ENCODE measurements around the gene CHAT. TPM values are rescaled to one million over a fixed set of nuclear protein-coding genes. Genes with fewer than 3 reads are reported as not detected.

CHAT gene
- total and polyA plus RNA-seq, 2 donors (not counting 3 experiments of a cell fraction or from before 2014, with no cell fraction given) = not detected

- CTCF ChIA-PET = interaction anchor here (1.0 to 1.3 kb wide), 3 partner anchors 13 to 54 kb away, joined by 3 to 8 read pairs (median 6); no protein-coding TSS in a partner anchor
- Histone ChIP-seq H3K9me1 (replicated peaks; ENCODE audit: control insufficient read depth, extremely low read depth, insufficient read depth, low read length) (no peaks in the 10 kb centered on the region), H3K9me3 (replicated peaks; ENCODE audit: control insufficient read depth, insufficient read depth, low read length) (no peaks in the 10 kb centered on the region), H3K4me1 (ENCODE audit: control insufficient read depth, extremely low read depth, insufficient read depth, low read length) (no peaks in the 10 kb centered on the region), H3K4me2 (ENCODE audit: insufficient read depth, low read length) (no peak overlapping the region), H2AFZ (ENCODE audit: low read depth, low read length) (no peak overlapping the region), H3K79me2 (ENCODE audit: control insufficient read depth, insufficient read depth, low read length) (no peaks in the 10 kb centered on the region), H3K4me3 (replicated peaks in 1 of 3; ENCODE audit: insufficient read depth in 1 of 3, low read depth in 1 of 3, low read length in 3 of 3) (no peak overlapping the region), H4K20me1 (replicated peaks; ENCODE audit: control insufficient read depth, extremely low read depth, insufficient read depth, low read length) (no peaks in the 10 kb centered on the region), H3K27ac (ENCODE audit: insufficient read depth, low read depth, low read length) (no peak overlapping the region), H3K27me3 (ENCODE audit: control insufficient read depth in 2 of 2, insufficient read depth in 2 of 2, low read length in 2 of 2) (peaks cover 41 to 48% of the 10 kb centered on the region in 2 experiments), H3K9ac (replicated peaks; ENCODE audit: extremely low read depth, insufficient read depth, low read length) (no peak overlapping the region), H3K36me3 (ENCODE audit: control insufficient read depth in 2 of 2, extremely low read depth in 1 of 2, insufficient read depth in 2 of 2, low read length in 2 of 2) (no peaks in the 10 kb centered on the region)
- intact Hi-C loops (cut with micrococcal nuclease) = loop anchor here (2.0 kb wide), 1 partner anchor 156 kb away; the partner anchor contains the start of gene OGDHL
- POLR2A ChIA-PET = no interaction called here
- dilution Hi-C loops (cut with MboI; ENCODE audit: extremely low pct_ligation_motif_present, low sequenced_read_pairs) = no loop called here
- TF ChIP-seq MYC (IDR thresholded peaks at IDR 0.05; ENCODE audit: low read depth, low read length) (no peak), GATA2 (IDR thresholded peaks at IDR 0.05; ENCODE audit: insufficient read depth, insufficient read length, low read depth, low read length) (no peak)
- DNase-seq (ENCODE audit: low read depth, low spot score) (peak; percentile 60), FAIRE-seq (peak; percentile 81)
- no TSS peak for BruUV-seq (replicated peaks)
These were observed 6.8 kb upstream of the CHAT start for GRCh38 chr10:49606981-49607535.

GRCh38 chr10:49608166-49609005, 5.5 kb upstream of the CHAT start:
- H3K4me3 ChIP-seq (replicated peaks in 1 of 3; ENCODE audit: insufficient read depth in 1 of 3, low read depth in 1 of 3, low read length in 3 of 3) = no peak overlapping the region
- H3K4me1 ChIP-seq (ENCODE audit: control insufficient read depth, extremely low read depth, insufficient read depth, low read length) = no peaks in the 10 kb centered on the region
- H3K9ac ChIP-seq (replicated peaks; ENCODE audit: extremely low read depth, insufficient read depth, low read length) = no peak overlapping the region
- peaks cover 55 to 59% of the 10 kb centered on the region in 2 experiments for H3K27me3 ChIP-seq (ENCODE audit: control insufficient read depth in 2 of 2, insufficient read depth in 2 of 2, low read length in 2 of 2)
- no peak overlapping the region for H3K27ac ChIP-seq (ENCODE audit: insufficient read depth, low read depth, low read length)
- no TSS peak for BruUV-seq (replicated peaks)
- no peaks in the 10 kb centered on the region for H3K79me2 ChIP-seq (ENCODE audit: control insufficient read depth, insufficient read depth, low read length)
- dilution Hi-C loops (cut with MboI; ENCODE audit: extremely low pct_ligation_motif_present, low sequenced_read_pairs) = no loop called here
- TF ChIP-seq POLR2A (IDR thresholded peaks at IDR 0.05; ENCODE audit: low read depth, low read length) = no peak
- no peak for TF ChIP-seq FOS (IDR thresholded peaks at IDR 0.05; ENCODE audit: borderline replicate concordance, insufficient read depth, low read length)
- no peak for TF ChIP-seq JUN (IDR thresholded peaks at IDR 0.05; ENCODE audit: borderline replicate concordance, insufficient read depth, insufficient read length, low read depth)
- TF ChIP-seq CTCF (IDR thresholded peaks at IDR 0.05; ENCODE audit: extremely low read depth in 1 of 2, insufficient read depth in 1 of 2, low read depth in 1 of 2, low read length in 2 of 2) = no peak
- no peaks in the 10 kb centered on the region for H3K36me3 ChIP-seq (ENCODE audit: control insufficient read depth in 2 of 2, extremely low read depth in 1 of 2, insufficient read depth in 2 of 2, low read length in 2 of 2)
- no peaks in the 10 kb centered on the region for H4K20me1 ChIP-seq (replicated peaks; ENCODE audit: control insufficient read depth, extremely low read depth, insufficient read depth, low read length)
- ChIA-PET CTCF (interaction anchor here (2.1 kb wide), 1 partner anchor 15 kb away, joined by 8 read pairs; no protein-coding TSS in a partner anchor), POLR2A (no interaction called here)
- DNase-seq (ENCODE audit: low read depth, low spot score) = no peak
- H3K9me3 ChIP-seq (replicated peaks; ENCODE audit: control insufficient read depth, insufficient read depth, low read length) = no peaks in the 10 kb centered on the region
- H3K9me1 ChIP-seq (replicated peaks; ENCODE audit: control insufficient read depth, extremely low read depth, insufficient read depth, low read length) = no peaks in the 10 kb centered on the region
- H2AFZ ChIP-seq (ENCODE audit: low read depth, low read length) = no peak overlapping the region
- H3K4me2 ChIP-seq (ENCODE audit: insufficient read depth, low read length) = no peak overlapping the region
- FAIRE-seq = no peak
- intact Hi-C loops (cut with micrococcal nuclease) = no loop called here
